NCI-H187 (cell line): ENCODE data around the gene ID3.

Experiments used
- DNase-seq, 2 experiments: peaks; one replicate each; lab custom pipeline; 2025; lab: John Stamatoyannopoulos, UW

The ID3 gene

GRCh38 chr1:23526329-23527041 is 32.8 kb downstream of the ID3 start:
- no peak for DNase-seq

DNA sequence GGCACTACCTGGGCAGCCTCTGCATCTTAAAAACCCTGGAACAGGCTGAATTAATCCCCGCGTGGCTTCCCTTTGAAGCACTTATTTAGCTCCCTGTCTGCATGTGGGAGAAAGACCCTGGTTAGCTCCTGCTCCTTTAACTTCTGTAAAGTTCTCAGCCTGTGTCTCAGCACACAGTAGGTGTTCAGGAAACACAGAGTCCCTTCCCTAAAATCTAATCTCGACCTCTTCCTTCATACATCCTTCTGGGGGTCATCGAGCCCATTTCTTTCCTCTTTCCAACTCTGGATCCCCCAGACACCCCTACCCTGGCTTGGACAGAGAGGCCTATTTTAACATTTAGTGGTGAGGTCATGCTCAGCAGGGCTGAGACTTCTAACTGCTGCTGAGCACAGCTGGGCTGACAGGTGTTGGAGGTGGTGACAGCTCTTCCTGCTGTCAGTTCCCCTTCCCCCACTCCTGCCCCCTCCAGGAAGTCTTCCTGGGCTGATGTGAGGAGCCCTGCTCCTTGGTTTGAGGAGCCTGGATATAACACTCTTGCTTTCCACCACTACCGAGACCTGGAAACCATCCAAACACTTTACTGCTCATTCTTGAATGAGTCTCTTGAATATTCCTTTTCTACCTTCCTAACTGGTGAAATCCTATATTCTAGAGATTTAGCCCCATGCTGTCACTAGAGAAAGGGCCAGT is 33.6 kb downstream of the ID3 start:
- no peak for DNase-seq

- DNase-seq = peak; percentile 85 to 87
Observed at GRCh38 chr1:23524716-23525401, 34.4 kb downstream of the ID3 start.

DNA sequence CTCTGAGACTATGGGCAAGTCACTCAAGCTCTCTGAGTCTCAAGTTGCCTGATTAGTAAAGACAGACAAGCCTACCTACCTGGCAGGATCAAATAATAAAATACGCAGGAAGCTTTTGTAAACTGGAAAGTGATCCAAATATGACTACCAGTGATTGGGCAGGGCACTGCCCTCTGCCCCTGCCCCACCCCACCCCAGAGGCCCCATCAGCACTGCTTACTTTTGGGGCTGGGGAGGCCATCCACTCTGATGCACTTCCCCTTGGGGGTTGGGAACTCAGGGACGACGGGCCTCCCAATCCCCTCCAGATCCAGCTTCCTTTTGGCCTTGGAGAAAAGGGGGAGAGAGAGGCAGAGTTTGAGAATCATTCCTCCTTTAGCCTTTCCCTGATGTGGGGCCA is 35.1 kb downstream of the ID3 start:
- DNase-seq = no peak

GRCh38 chr1:23522244-23522982 is 36.9 kb downstream of the ID3 start:
- no peak for DNase-seq

DNA sequence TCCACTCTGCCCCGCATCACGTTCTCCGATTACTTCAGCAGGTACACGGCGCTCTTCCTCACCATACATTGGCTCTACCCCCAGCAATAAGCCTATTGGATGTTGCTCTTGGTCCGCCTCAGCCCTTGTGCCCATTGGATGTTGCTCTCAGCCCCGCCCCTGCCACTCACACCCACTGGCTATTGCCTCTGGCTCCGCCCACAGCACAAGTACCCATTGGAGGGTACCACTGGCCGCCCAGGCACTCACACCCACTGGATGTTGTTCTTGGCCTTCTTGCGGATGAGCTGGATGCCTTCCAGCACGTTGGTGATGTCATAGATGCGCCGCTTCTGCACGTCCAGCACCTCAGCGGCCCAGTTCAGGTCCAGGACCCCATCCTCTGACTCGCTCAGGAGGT is 37.7 kb downstream of the ID3 start:
- no peak for DNase-seq

DNA sequence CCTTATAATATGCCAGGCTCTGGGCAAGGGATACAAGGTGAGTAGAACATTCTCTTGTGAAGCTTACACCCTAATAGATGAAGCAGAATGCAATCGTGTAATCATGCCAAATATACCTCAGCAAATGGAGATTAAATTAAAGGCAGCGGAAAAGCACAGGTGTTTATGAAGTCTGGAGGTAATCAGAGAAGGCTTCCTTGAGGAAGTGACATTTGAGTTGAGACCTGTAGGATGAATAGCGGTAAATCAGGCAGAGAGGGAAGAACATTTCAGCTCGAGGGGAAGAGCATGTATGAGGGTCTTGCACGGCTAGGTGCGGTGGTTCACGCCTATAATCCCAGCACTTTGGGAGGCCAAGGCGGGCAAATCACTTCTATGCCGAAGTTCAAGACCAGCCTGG is 41.7 kb downstream of the ID3 start:
- no peak for DNase-seq

DNA sequence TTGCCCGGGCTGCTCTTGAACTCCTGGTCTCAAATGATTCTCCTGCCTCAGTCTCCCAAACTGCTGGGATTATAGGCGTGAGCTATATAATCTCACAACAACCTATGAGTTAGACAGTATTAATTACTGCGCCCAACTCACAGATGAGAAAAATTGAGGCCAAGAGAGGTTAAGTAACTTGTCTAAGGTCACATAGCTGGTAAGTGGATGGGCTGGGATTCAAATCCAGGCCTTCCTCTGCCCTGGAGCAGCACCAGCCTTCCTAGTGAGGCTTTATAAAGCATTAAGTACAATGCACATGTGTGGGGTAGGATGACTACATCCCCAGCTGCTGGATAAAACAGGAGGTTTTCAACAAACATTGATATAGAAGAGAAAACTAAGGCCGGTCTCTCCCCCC is 43.4 kb downstream of the ID3 start:
- no peak for DNase-seq

- DNase-seq = no peak
Observed at GRCh38 chr1:23514111-23514679, 45.1 kb downstream of the ID3 start.

DNA sequence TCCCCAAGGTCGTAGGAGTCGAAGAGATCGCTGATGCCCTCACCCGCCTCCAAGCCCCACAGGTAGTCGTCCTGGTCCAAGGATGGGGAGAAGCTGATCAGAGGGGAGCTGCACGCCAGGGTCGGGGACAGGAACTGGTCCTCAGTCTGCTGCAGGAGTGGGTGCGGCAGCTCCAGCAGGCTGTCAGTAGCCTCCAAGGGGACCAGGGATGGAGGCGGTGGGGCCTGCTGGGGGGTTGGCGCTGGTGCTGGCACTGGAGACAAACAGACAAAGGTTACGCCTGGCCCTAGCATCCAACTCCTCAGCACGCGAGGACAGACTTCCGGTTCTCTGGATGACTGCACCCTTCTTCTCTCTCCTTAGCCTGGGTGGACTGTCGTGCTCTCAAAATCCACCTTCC is 49.4 kb downstream of the ID3 start:
- DNase-seq = no peak
